HepG2 (cell line): Measurements from ENCODE around the gene SLC16A3. TPM values are rescaled to one million over a fixed set of nuclear protein-coding genes. Genes with fewer than 3 reads are reported as not detected.

Experiments
- CREB1 ChIP-seq, 2 experiments: fragments of 450-650 bp in 1 of 2; IDR thresholded peaks; 2 replicates each; pipeline ENCODE4 v1.6.1; 2016 to 2017; ENCODE audit warnings: control low read depth in 1 of 2, mild to moderate bottlenecking in 1 of 2, missing compliant biosample characterization in 1 of 2, missing genetic modification characterization in 1 of 2
- FOSL2 ChIP-seq: sonication (generic); formaldehyde crosslinking; IDR thresholded peaks from 2 replicates; pipeline ENCODE4 v1.4.0; 2020; ENCODE audit warnings: missing genetic modification reagents
- KLF16 ChIP-seq, 2 experiments: sonication (generic) in 1 of 2; formaldehyde crosslinking in 1 of 2; IDR thresholded peaks; 2 replicates each; pipeline versions ENCODE4 v1.6.1 to v1.8.0; 2016 to 2023; ENCODE audit warnings: missing genetic modification reagents in 2 of 2, missing compliant biosample characterization in 1 of 2
- KLF6 ChIP-seq: IDR thresholded peaks from 2 replicates; pipeline ENCODE4 v1.8.0; 2016; ENCODE audit warnings: missing biosample characterization, missing genetic modification reagents
- KMT2A ChIP-seq: sonication (generic); formaldehyde crosslinking; IDR thresholded peaks from 2 replicates; pipeline ENCODE4 v1.4.0; 2020; ENCODE audit warnings: missing genetic modification reagents
- MAFG ChIP-seq: sonication (generic); formaldehyde crosslinking; IDR thresholded peaks from 2 replicates; pipeline ENCODE4 v1.5.1; 2020; ENCODE audit warnings: mild to moderate bottlenecking, missing genetic modification reagents
- MLXIP ChIP-seq: sonication (generic); formaldehyde crosslinking; IDR thresholded peaks from 2 replicates; pipeline ENCODE4 v1.9.0; 2021; ENCODE audit warnings: missing genetic modification reagents, borderline replicate concordance
- NFYB ChIP-seq: sonication (generic); formaldehyde crosslinking; IDR thresholded peaks from 2 replicates; pipeline ENCODE4 v1.4.0; 2020; ENCODE audit warnings: missing genetic modification reagents
- RELA ChIP-seq: sonication (generic); formaldehyde crosslinking; IDR thresholded peaks from 2 replicates; pipeline ENCODE4 v1.4.0; 2020; ENCODE audit warnings: missing genetic modification reagents
- REXO4 ChIP-seq: sonication (generic); formaldehyde crosslinking; IDR thresholded peaks from 2 replicates; pipeline ENCODE4 v1.8.0; 2022; ENCODE audit warnings: missing genetic modification reagents, mild to moderate bottlenecking, borderline replicate concordance
- SAFB2 ChIP-seq: sonication (generic); formaldehyde crosslinking; IDR thresholded peaks from 2 replicates; pipeline ENCODE4 v1.5.1; 2020; ENCODE audit warnings: missing genetic modification reagents, low read depth, mild to moderate bottlenecking, borderline replicate concordance
- USF2 ChIP-seq, 2 experiments: sonication (generic) in 1 of 2; formaldehyde crosslinking in 1 of 2; IDR thresholded peaks; 2 replicates each; pipeline versions ENCODE4 v1.5.1 to v1.6.1; 2011 to 2020; ENCODE audit warnings: borderline replicate concordance in 1 of 2, low read depth in 1 of 2, low read length in 1 of 2, mild to moderate bottlenecking in 1 of 2, missing genetic modification reagents in 1 of 2, moderate library complexity in 1 of 2
- ZBED4 ChIP-seq: sonication (generic); formaldehyde crosslinking; IDR thresholded peaks from 2 replicates; pipeline ENCODE4 v1.4.0; 2020; ENCODE audit warnings: missing genetic modification reagents, borderline replicate concordance
- ZBTB26 ChIP-seq: IDR thresholded peaks from 2 replicates; pipeline ENCODE4 v1.6.1; 2016; ENCODE audit warnings: missing compliant biosample characterization, missing genetic modification reagents, borderline replicate concordance
- ZBTB7A ChIP-seq: sonication (generic); formaldehyde crosslinking; IDR thresholded peaks from 2 replicates; pipeline ENCODE4 v1.8.0; 2022; ENCODE audit warnings: mild to moderate bottlenecking, missing genetic modification reagents
- ZNF547 ChIP-seq: sonication (generic); formaldehyde crosslinking; IDR thresholded peaks from 2 replicates; pipeline ENCODE4 v1.5.1; 2020; ENCODE audit warnings: mild to moderate bottlenecking, missing genetic modification reagents
- ZNF558 ChIP-seq: sonication (generic); formaldehyde crosslinking; IDR thresholded peaks from 2 replicates; pipeline ENCODE4 v1.9.0; 2022; ENCODE audit warnings: mild to moderate bottlenecking, missing genetic modification reagents, borderline replicate concordance
- ZNF691 ChIP-seq: sonication (generic); formaldehyde crosslinking; IDR thresholded peaks from 2 replicates; pipeline ENCODE4 v1.4.0; 2020; ENCODE audit warnings: missing genetic modification reagents, low read depth, mild to moderate bottlenecking, borderline replicate concordance
- polyA plus RNA-seq, 8 experiments: library from polyadenylated mRNA; depleted of rRNA in 3 of 8; stranded (reverse) in 7 of 8; unstranded in 1 of 8; fragments of >200 nt; fragmentation: Illumina TruSeq in 4 of 8; extraction: Trizol in 4 of 8; gene quantifications; 2 replicates each; pipeline versions ENCODE4 v1.2.1 to v1.2.3, GENCODE V29; 2011 to 2016; ENCODE audit warnings: low read depth in 4 of 8, missing spikeins in 1 of 8, mixed read lengths in 1 of 8; ENCODE audit not compliant: insufficient read depth in 1 of 8
- total RNA-seq, 5 experiments: library from RNA; depleted of rRNA; stranded (reverse); fragments of >200 nt; fragmentation: Illumina TruSeq; extraction: Trizol; gene quantifications; 2 replicates each; pipeline ENCODE4 v1.2.3, GENCODE V29; 2016; ENCODE audit warnings: low read depth in 1 of 5

The SLC16A3 gene
- total and polyA plus RNA-seq, 2 of the 13 experiments (the other 11 are each of a cell fraction or from before 2014, with no cell fraction given) = 242 to 349 TPM

GRCh38 chr17:82235775-82236141, 6.9 kb downstream of the SLC16A3 start (continued):
- TF ChIP-seq USF2 (IDR thresholded peaks at IDR 0.05; ENCODE audit: low read depth, low read length) (no peak), USF2 (CRISPR knock-in tag; IDR thresholded peaks at IDR 0.05; ENCODE audit: borderline replicate concordance) (no peak), ZBTB26 (CRISPR knock-in tag) (no peak), KLF6 (CRISPR knock-in tag) (no peak), NFYB (CRISPR knock-in tag) (no peak), ZNF558 (CRISPR knock-in tag) (0 out of 2 replicates have a peak, but pooled peaks have one; percentile 11), ZBTB7A (CRISPR knock-in tag) (no peak), ZNF691 (CRISPR knock-in tag) (no peak), KLF16 (CRISPR knock-in tag; IDR thresholded peaks at IDR 0.05) (peak in 1 of 2 experiments; percentile 15; a peak in 1 of 4 replicates), MAFG (CRISPR knock-in tag) (no peak), REXO4 (CRISPR knock-in tag) (peak; percentile 88), RELA (no peak), FOSL2 (no peak), CREB1 (IDR thresholded peaks at IDR 0.05) (no peak), CREB1 (CRISPR knock-in tag; IDR thresholded peaks at IDR 0.05) (no peak), ZNF547 (CRISPR knock-in tag) (no peak; the same call in 1 of the 2 replicates), SAFB2 (CRISPR knock-in tag) (0 out of 2 replicates have a peak, but pooled peaks have one; percentile 58), ZBED4 (CRISPR knock-in tag) (no peak), KMT2A (peak; percentile 28; the same call in 1 of the 2 replicates), MLXIP (CRISPR knock-in tag) (no peak)
